K562 (cell line): ENCODE data around the gene AZU1. TPM values are rescaled to one million over a fixed set of nuclear protein-coding genes. Genes with fewer than 3 reads are reported as not detected.

Source experiments
- CREB5 ChIP-seq: fragments of 250-450 bp; sonication (Bioruptor Pico); IDR thresholded peaks from 2 replicates; pipeline ENCODE4 v1.5.0; 2020; ENCODE audit warnings: mild to moderate bottlenecking
- EP400 ChIP-seq: fragments of 450-650 bp; IDR thresholded peaks from 2 replicates; pipeline ENCODE4 v1.6.1; 2017; ENCODE audit warnings: antibody characterized with exemption, mild to moderate bottlenecking, moderate library complexity
- GABPA ChIP-seq: fragments of 200-800 bp; sonication (Bioruptor generic); conservative IDR thresholded peaks from 2 replicates; pipeline ENCODE4 v1.6.1; 2016; ENCODE audit warnings: low read depth, missing genetic modification characterization, missing compliant biosample characterization
- HMBOX1 ChIP-seq: sonication (generic); IDR thresholded peaks from 2 replicates; pipeline ENCODE4 v1.6.1; 2016
- JUND ChIP-seq, 2 experiments: IDR thresholded peaks; 2 replicates in 1 of 2; 3 replicates in 1 of 2; pipeline ENCODE4 v1.6.1; 2011; ENCODE audit warnings: borderline replicate concordance in 2 of 2, low read depth in 2 of 2, low read length in 2 of 2, improper control_type of control experiment in 1 of 2, missing biosample characterization in 1 of 2, missing genetic modification characterization in 1 of 2, missing genetic modification reagents in 1 of 2
- MGA ChIP-seq: fragments of 450-650 bp; IDR thresholded peaks from 2 replicates; pipeline ENCODE4 v1.6.1; 2016; ENCODE audit warnings: mild to moderate bottlenecking, moderate library complexity
- MYC ChIP-seq, 2 experiments: fragments of 250-450 bp in 1 of 2; sonication (Bioruptor Pico) in 1 of 2; IDR thresholded peaks; 2 replicates each; pipeline versions ENCODE4 v1.5.1 to v1.6.1; 2012 to 2021; ENCODE audit warnings: low read depth in 2 of 2, borderline replicate concordance in 1 of 2, improper control_type of control experiment in 1 of 2, low read length in 1 of 2, mild to moderate bottlenecking in 1 of 2, moderate library complexity in 1 of 2
- NFYB ChIP-seq: IDR thresholded peaks from 2 replicates; pipeline ENCODE4 v1.6.1; 2011; ENCODE audit warnings: mild to moderate bottlenecking, moderate library complexity; ENCODE audit not compliant: insufficient read length; ENCODE audit errors: extremely low read depth
- SMC3 ChIP-seq: conservative IDR thresholded peaks from 2 replicates; pipeline ENCODE4 v1.6.1; 2011; ENCODE audit warnings: low read depth, low read length, improper control_type of control experiment; ENCODE audit not compliant: insufficient read depth
- SNRNP70 ChIP-seq: fragments of 200-400 bp; formaldehyde crosslinking; optimal IDR thresholded peaks from 2 replicates; pipeline ENCODE3; 2017; ENCODE audit warnings: low read depth, low read length
- polyA plus RNA-seq, 8 experiments: library from polyadenylated mRNA; depleted of rRNA in 4 of 8; stranded (reverse) in 5 of 8; unstranded in 3 of 8; fragments of >200 nt; fragmentation: Nextera tagmentation in 2 of 8; fragmentation: Illumina TruSeq in 1 of 8; extraction: Ambion mirVana in 2 of 8; extraction: Trizol in 1 of 8; gene quantifications; 2 replicates each; pipeline versions ENCODE4 v1.2.1 to v1.2.3, GENCODE V29; 2011 to 2014; ENCODE audit warnings: inconsistent platforms in 1 of 8, missing spikeins in 1 of 8
- total RNA-seq, 7 experiments: library from RNA; depleted of rRNA in 6 of 7; stranded (reverse); fragments of >200 nt in 6 of 7; fragmentation: Illumina TruSeq in 2 of 7; extraction: Trizol in 2 of 7; gene quantifications; 2 replicates each; pipeline versions ENCODE4 v1.2.1 to v1.2.3, GENCODE V29; 2011 to 2021; ENCODE audit warnings: low replicate concordance in 1 of 7

The AZU1 gene
- total and polyA plus RNA-seq, 9 of the 15 experiments (the other 6 are each of a cell fraction or from before 2014, with no cell fraction given) = 0.29 to 1.9 (median 0.59) TPM; not detected in 3

GRCh38 chr19:796692-797527 lies 30.7 kb upstream of the AZU1 start, which contains the start of gene PTBP1 (continued):
- TF ChIP-seq HMBOX1 (no peak), GABPA (peak; percentile 92), JUND (IDR thresholded peaks at IDR 0.05; ENCODE audit: borderline replicate concordance, low read depth, low read length) (peak; percentile 58), JUND (tag; IDR thresholded peaks at IDR 0.05; ENCODE audit: borderline replicate concordance, low read depth, low read length) (no peak; the same call in 2 of the 3 replicates), SMC3 (no peak), NFYB (peak; percentile 94), MGA (peak; percentile 75), CREB5 (CRISPR knock-in tag) (no peak), MYC (IDR thresholded peaks at IDR 0.05; ENCODE audit: low read depth, low read length) (peak; percentile 99), MYC (CRISPR knock-in tag; IDR thresholded peaks at IDR 0.05; ENCODE audit: borderline replicate concordance, low read depth) (peak; percentile 88), SNRNP70 (no peak), EP400 (peak; percentile 100)
